ENCODE data around the gene ZIK1.

Gene ZIK1

GRCh38 chr19:57632987-57633831, 49.3 kb downstream of the ZIK1 start, which contains the start of gene ZNF211:
Gene ZNF211 (plus strand): TSS chr19:57633168. CDS start chr19:57633347, 179 bp downstream.
- H3K9me3 ChIP-seq: no peaks in the 10 kb centered on the region; the same call in none of the 2 replicates
- in situ Hi-C loops (cut with MboI; ENCODE audit: low sequenced_read_pairs): no loop called here

GRCh38 chr19:57633832-57634131, 49.8 kb downstream of the ZIK1 start:
- peaks cover 12% of the 10 kb centered on the region for H3K36me3 ChIP-seq (replicated peaks)
- in situ Hi-C loops (cut with MboI; ENCODE audit: low sequenced_read_pairs): no loop called here
- H3K4me1 ChIP-seq: no peaks in the 10 kb centered on the region
- no peak for DNase-seq (ENCODE audit: low spot score in 2 of 2)
- no peaks in the 10 kb centered on the region; the same call in none of the 2 replicates for H3K9me3 ChIP-seq
- H3K27me3 ChIP-seq (ENCODE audit: low read depth): no peaks in the 10 kb centered on the region
- H3K4me3 ChIP-seq: peak overlapping the region; percentile 83

More at GRCh38 chr19:57632987-57633831, 49.3 kb downstream of the ZIK1 start, which contains the start of gene ZNF211:
- DNase-seq (ENCODE audit: low spot score in 2 of 2): peak; percentile 92 to 93
- peak within 1 kb of the TSS; percentile 83 for H3K4me3 ChIP-seq
- no peaks in the 10 kb centered on the region for H3K4me1 ChIP-seq
- peaks cover 12% of the 10 kb centered on the region for H3K36me3 ChIP-seq (replicated peaks)
- H3K27me3 ChIP-seq (ENCODE audit: low read depth): no peaks in the 10 kb centered on the region

- H3K36me3 ChIP-seq (replicated peaks): peaks cover 44% of the 10 kb centered on the region
- H3K4me3 ChIP-seq: no peak overlapping the region
- in situ Hi-C loops (cut with MboI; ENCODE audit: low sequenced_read_pairs): no loop called here
- peaks cover 7% of the 10 kb centered on the region for H3K9me3 ChIP-seq
- DNase-seq (ENCODE audit: low spot score in 2 of 2): no peak
- no peaks in the 10 kb centered on the region for H3K4me1 ChIP-seq
- no peaks in the 10 kb centered on the region for H3K27me3 ChIP-seq (ENCODE audit: low read depth)
These were observed 53.4 kb downstream of the ZIK1 start for GRCh38 chr19:57637379-57637778.

- Histone ChIP-seq H3K4me3 (no peak overlapping the region), H3K4me1 (no peaks in the 10 kb centered on the region), H3K27me3 (ENCODE audit: low read depth) (no peaks in the 10 kb centered on the region), H3K36me3 (replicated peaks) (peaks cover 37% of the 10 kb centered on the region), H3K9me3 (peaks cover 14% of the 10 kb centered on the region)
- no peak for DNase-seq (ENCODE audit: low spot score in 2 of 2)
- in situ Hi-C loops (cut with MboI; ENCODE audit: low sequenced_read_pairs): no loop called here
These were observed 57.8 kb downstream of the ZIK1 start for GRCh38 chr19:57641715-57642234.

- no peak for DNase-seq (ENCODE audit: low spot score in 2 of 2)
- Histone ChIP-seq H3K36me3 (replicated peaks) (peaks cover 37% of the 10 kb centered on the region), H3K9me3 (peaks cover 14% of the 10 kb centered on the region), H3K27me3 (ENCODE audit: low read depth) (no peaks in the 10 kb centered on the region), H3K4me3 (no peak overlapping the region), H3K4me1 (no peaks in the 10 kb centered on the region)
- in situ Hi-C loops (cut with MboI; ENCODE audit: low sequenced_read_pairs): no loop called here
These were observed 58.6 kb downstream of the ZIK1 start for GRCh38 chr19:57642396-57643046.
